Measurements from ENCODE around the gene KRTAP10-11.
A peak's percentile ranks its signal among the peaks of the same experiment; 100 is the strongest.
"Not testable (repeated sequence)": the region's sequence is repeated elsewhere in the genome, so short reads cannot be mapped to it uniquely, and the experiment has no call there.

KRTAP10-11 gene

DNA sequence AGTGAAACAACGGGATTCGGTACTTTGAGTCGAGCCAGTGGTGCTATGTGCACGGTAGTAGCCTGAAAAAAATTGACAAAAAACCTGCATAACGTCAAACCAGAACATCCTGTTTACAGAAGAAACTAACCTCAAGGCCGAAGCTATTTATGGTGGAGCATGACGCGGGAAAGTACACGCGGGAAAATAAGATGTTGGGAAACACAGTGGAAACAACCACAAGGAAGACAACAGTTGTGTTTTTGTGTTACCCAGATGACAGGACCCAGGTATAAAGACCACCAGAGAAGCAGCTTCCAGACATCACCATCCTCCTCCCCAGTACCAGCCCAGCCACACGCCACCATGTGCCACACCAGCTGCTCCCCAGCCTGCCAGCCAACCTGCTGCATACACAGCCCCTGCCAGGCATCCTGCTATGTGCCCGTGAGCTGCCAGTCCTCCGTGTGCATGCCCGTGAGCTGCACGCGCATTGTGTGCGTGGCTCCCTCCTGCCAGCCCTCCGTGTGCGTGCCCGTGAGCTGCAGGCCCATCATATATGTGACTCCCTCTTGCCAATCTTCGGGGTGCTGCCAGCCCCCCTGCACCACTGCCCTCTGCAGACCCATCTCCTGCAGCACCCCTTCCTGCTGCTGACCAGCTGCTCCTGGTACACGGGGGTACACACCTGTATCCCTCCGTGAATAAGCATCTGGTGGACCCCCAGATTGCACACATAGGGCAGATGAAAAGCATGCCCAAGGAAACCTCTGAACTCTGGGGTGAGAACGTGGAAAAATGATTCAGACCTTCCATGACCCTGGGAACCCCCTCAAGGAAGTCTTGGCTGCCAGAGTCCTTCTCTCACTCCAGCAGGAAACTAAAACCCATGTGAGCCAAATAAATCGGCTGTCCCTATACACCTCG is 11.7 kb downstream of the KRTAP10-11 start, which contains the start of gene KRTAP12-3:
Gene KRTAP12-3, plus strand, starts transcription at position 298 of the 906 bp plus-strand sequence. Its CDS starts 48 bp downstream, at position 346.
- H3K36me3 Mint-ChIP-seq (ENCODE audit: low read depth): peaks cover 11% of the 10 kb centered on the region
- DNase-seq: no peak
- H3K4me3 Mint-ChIP-seq: peak within 1 kb of the TSS; percentile 49
- H3K27me3 Mint-ChIP-seq: no peaks in the 10 kb centered on the region
- H3K9me3 Mint-ChIP-seq: peaks cover 34% of the 10 kb centered on the region
- peaks cover 56% of the 10 kb centered on the region for H3K4me1 Mint-ChIP-seq (ENCODE audit: low read depth)
- peak within 1 kb of the TSS; percentile 78 for H3K27ac Mint-ChIP-seq

DNA sequence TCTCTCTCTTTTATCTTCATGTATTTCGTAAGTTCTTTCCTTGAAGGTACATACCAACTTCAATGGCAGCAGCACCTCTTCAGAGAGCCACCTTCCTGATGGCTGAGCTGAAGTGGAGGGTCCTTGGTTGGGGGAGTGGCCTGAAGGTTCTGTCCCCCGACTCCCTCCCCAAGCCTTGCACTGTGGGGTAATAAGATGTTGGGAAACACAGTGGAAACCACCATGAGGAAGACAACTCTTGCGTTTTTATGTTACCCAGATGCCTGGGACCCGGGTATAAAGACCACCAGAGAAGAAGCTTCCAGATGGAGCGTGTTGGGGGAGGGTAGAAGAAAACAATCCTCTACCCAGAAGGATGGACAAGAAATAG is 12.3 kb downstream of the KRTAP10-11 start:
- no peak for DNase-seq
- Mint-ChIP-seq H3K4me1 (ENCODE audit: low read depth) (peaks cover 54% of the 10 kb centered on the region), H3K27ac (peak overlapping the region; percentile 78), H3K27me3 (no peaks in the 10 kb centered on the region), H3K36me3 (ENCODE audit: low read depth) (peaks cover 11% of the 10 kb centered on the region), H3K9me3 (peaks cover 32% of the 10 kb centered on the region), H3K4me3 (no peak overlapping the region)

DNA sequence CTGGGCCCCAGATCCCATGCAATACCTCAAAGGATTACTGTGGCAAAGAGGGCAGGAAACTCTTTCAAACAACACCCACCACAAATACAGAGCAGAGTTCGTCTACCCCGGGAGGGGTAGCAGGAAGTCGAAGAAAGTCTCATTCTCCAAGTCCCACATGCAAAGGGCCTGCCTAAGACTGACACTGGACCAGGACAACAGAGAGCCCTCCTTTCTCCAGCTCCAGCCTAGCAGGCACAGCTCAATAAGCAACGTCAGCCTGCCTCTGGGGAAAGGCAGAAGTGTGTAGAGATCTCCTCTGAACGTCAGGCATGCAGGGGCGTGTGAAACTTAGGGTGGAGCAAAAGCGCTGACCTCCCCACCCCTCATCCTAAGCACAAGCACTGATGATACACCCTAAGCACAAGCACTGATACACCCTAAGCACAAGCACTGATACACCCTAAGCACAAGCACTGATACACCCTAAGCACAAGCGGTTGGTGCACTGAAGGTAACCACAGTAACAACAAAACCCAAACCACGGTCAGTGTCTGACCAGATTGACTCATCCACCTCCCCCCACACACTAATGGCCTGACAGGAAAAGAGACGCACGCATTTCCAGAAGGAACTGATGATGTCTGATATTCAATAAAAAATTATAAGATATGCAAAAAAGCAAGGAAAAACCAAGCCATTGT is 12.8 kb downstream of the KRTAP10-11 start:
- Mint-ChIP-seq H3K27ac (peak overlapping the region; percentile 78), H3K9me3 (peaks cover 32% of the 10 kb centered on the region), H3K4me3 (no peak overlapping the region), H3K4me1 (ENCODE audit: low read depth) (peaks cover 49% of the 10 kb centered on the region), H3K36me3 (ENCODE audit: low read depth) (peaks cover 11% of the 10 kb centered on the region), H3K27me3 (no peaks in the 10 kb centered on the region)
- no peak for DNase-seq

DNA sequence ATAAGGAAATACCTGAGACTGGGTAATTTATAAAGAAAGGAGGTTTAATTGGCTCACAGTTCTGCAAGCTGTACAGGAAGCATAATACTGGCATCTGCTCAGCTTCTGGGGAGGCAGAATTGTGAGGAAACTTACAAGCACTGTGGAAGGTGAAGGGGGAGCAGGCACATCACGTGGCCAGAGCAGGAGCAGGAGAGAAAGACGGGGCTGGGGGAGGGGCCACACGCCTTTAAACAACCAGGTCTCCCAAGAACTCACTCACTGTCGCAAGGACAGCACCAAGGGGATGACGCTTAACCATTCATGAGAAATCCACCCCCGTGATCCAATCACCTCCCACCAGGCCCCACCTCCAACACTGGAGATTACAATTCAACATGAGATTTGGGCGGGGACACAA is 15.4 kb downstream of the KRTAP10-11 start:
- H3K4me1 Mint-ChIP-seq (ENCODE audit: low read depth): peaks cover 30% of the 10 kb centered on the region
- not testable (repeated sequence) for H3K27me3 Mint-ChIP-seq; H3K4me3 Mint-ChIP-seq; H3K36me3 Mint-ChIP-seq (ENCODE audit: low read depth); DNase-seq; H3K27ac Mint-ChIP-seq
- peaks cover 21% of the 10 kb centered on the region for H3K9me3 Mint-ChIP-seq

GRCh38 chr21:44664691-44665090 is 18.5 kb downstream of the KRTAP10-11 start:
- no peaks in the 10 kb centered on the region for H3K36me3 Mint-ChIP-seq (ENCODE audit: low read depth)
- H3K27ac Mint-ChIP-seq: no peak overlapping the region
- H3K27me3 Mint-ChIP-seq: no peaks in the 10 kb centered on the region
- peaks cover 2% of the 10 kb centered on the region for H3K4me1 Mint-ChIP-seq (ENCODE audit: low read depth)
- H3K9me3 Mint-ChIP-seq: peaks cover 16% of the 10 kb centered on the region
- DNase-seq: no peak
- no peak overlapping the region for H3K4me3 Mint-ChIP-seq

- Mint-ChIP-seq H3K27me3 (no peaks in the 10 kb centered on the region), H3K36me3 (ENCODE audit: low read depth) (no peaks in the 10 kb centered on the region), H3K4me3 (no peak within 1 kb of the TSS), H3K9me3 (peaks cover 21% of the 10 kb centered on the region), H3K27ac (no peak within 1 kb of the TSS), H3K4me1 (ENCODE audit: low read depth) (no peaks in the 10 kb centered on the region)
- DNase-seq: no peak
Measured at GRCh38 chr21:44666401-44667320, 20.4 kb downstream of the KRTAP10-11 start, which contains the start of gene KRTAP12-2. Gene KRTAP12-2 (minus strand): TSS chr21:44666927. CDS start chr21:44666886, 41 bp downstream.

- no peak overlapping the region for H3K4me3 Mint-ChIP-seq
- H3K27ac Mint-ChIP-seq: no peak overlapping the region
- no peak for DNase-seq
- no peaks in the 10 kb centered on the region for H3K4me1 Mint-ChIP-seq (ENCODE audit: low read depth)
- peaks cover 18% of the 10 kb centered on the region for H3K9me3 Mint-ChIP-seq
- H3K27me3 Mint-ChIP-seq: no peaks in the 10 kb centered on the region
- no peaks in the 10 kb centered on the region for H3K36me3 Mint-ChIP-seq (ENCODE audit: low read depth)
Measured at GRCh38 chr21:44667612-44668011, 21.4 kb downstream of the KRTAP10-11 start.

DNA sequence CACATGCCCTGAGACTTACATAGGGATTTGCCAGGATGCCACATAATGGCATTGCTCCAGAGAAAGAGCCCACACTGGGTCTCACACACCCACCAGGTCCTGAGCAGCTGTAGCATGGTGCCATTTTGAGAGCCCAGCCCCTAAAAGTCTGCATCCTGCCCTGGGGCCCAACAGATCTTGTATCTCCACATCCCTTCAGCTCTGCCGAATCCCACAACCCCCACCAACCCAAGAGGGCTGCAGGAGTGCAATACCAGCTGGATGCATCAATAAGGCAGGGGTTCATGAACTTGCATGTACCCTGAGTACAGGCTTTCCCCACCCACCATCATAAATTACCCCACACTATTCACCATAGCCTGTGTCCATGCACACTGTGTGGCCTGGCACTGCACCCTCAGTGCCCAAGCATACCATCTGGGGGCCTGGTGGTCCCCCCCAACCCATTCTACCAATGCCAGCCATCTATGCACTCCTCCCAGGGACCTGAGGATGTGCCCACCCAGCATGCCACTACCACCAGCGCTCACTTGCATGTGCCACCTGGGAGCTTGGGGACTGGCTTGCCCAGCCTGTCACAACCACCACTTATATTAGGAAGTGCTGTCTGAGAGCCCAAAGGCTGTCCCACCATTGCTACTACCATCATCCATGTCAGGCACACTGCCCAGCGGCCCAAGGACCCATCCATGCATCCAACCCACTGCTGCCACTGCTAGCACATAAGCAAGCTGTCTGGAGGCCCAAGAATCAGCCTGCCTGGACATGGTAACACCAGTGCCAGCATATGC is 24.6 kb downstream of the KRTAP10-11 start:
- H3K4me3 Mint-ChIP-seq: no peak overlapping the region
- DNase-seq: no peak
- H3K27ac Mint-ChIP-seq: no peak overlapping the region
- H3K4me1 Mint-ChIP-seq (ENCODE audit: low read depth): no peaks in the 10 kb centered on the region
- H3K27me3 Mint-ChIP-seq: no peaks in the 10 kb centered on the region
- H3K36me3 Mint-ChIP-seq (ENCODE audit: low read depth): no peaks in the 10 kb centered on the region
- H3K9me3 Mint-ChIP-seq: peaks cover 24% of the 10 kb centered on the region

- Mint-ChIP-seq H3K9me3 (peaks cover 24% of the 10 kb centered on the region), H3K27ac (no peak overlapping the region), H3K4me3 (no peak overlapping the region), H3K4me1 (ENCODE audit: low read depth) (no peaks in the 10 kb centered on the region), H3K36me3 (ENCODE audit: low read depth) (no peaks in the 10 kb centered on the region), H3K27me3 (no peaks in the 10 kb centered on the region)
- DNase-seq: no peak
Measured at GRCh38 chr21:44671911-44672310, 25.7 kb downstream of the KRTAP10-11 start.

GRCh38 chr21:44677881-44678280 is 31.7 kb downstream of the KRTAP10-11 start:
- Mint-ChIP-seq H3K27me3 (no peaks in the 10 kb centered on the region), H3K27ac (no peak overlapping the region), H3K36me3 (ENCODE audit: low read depth) (no peaks in the 10 kb centered on the region), H3K4me1 (ENCODE audit: low read depth) (no peaks in the 10 kb centered on the region), H3K9me3 (peaks cover 4% of the 10 kb centered on the region), H3K4me3 (no peak overlapping the region)
- DNase-seq: no peak

GRCh38 chr21:44681152-44681551 is 34.9 kb downstream of the KRTAP10-11 start:
- no peak overlapping the region for H3K27ac Mint-ChIP-seq
- no peaks in the 10 kb centered on the region for H3K36me3 Mint-ChIP-seq (ENCODE audit: low read depth)
- peaks cover 3% of the 10 kb centered on the region for H3K4me1 Mint-ChIP-seq (ENCODE audit: low read depth)
- H3K27me3 Mint-ChIP-seq: peaks cover 4% of the 10 kb centered on the region
- no peaks in the 10 kb centered on the region for H3K9me3 Mint-ChIP-seq
- no peak for DNase-seq
- no peak overlapping the region for H3K4me3 Mint-ChIP-seq

DNA sequence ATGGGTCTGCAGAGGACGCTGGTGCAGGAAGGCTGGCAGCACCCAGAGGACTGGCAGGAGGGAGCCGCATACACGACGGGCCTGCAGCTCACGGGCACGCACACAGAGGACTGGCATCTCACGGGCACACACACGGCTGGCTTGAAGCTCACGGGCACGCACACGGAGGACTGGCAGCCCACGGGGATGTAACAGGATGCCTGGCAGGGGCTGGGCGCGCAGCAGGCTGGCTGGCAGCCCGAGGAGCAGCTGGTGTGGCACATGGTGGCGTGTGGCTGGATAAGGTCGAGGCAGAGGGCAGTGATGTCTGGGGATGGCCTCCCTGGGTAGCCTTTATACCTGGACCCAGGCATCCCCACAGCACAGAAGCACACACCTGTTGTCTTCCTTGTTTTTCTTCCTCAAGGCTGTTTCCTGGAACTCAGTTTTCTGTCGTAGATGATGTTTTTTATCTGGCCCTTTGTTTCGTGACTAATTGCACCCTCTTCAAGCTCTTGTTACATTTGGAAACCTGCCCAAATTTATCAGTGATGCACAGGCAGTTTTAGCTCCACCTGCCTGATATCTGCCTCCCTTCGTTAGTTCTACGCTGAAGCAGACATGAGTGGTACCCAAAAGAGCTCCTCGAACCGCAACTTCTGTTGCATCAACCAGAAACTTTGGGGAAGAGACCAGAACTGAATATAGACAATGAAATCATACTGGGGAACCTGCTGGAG is 35.8 kb downstream of the KRTAP10-11 start, which contains the start of gene KRTAP12-1:
Gene KRTAP12-1, minus strand, starts transcription at position 303 of the 719 bp plus-strand sequence. Its CDS starts 40 bp downstream, at position 263.
- peaks cover 7% of the 10 kb centered on the region for H3K27me3 Mint-ChIP-seq
- H3K36me3 Mint-ChIP-seq (ENCODE audit: low read depth): no peaks in the 10 kb centered on the region
- no peak within 1 kb of the TSS for H3K4me3 Mint-ChIP-seq
- H3K4me1 Mint-ChIP-seq (ENCODE audit: low read depth): peaks cover 7% of the 10 kb centered on the region
- no peak for DNase-seq
- H3K27ac Mint-ChIP-seq: no peak within 1 kb of the TSS
- H3K9me3 Mint-ChIP-seq: no peaks in the 10 kb centered on the region

DNA sequence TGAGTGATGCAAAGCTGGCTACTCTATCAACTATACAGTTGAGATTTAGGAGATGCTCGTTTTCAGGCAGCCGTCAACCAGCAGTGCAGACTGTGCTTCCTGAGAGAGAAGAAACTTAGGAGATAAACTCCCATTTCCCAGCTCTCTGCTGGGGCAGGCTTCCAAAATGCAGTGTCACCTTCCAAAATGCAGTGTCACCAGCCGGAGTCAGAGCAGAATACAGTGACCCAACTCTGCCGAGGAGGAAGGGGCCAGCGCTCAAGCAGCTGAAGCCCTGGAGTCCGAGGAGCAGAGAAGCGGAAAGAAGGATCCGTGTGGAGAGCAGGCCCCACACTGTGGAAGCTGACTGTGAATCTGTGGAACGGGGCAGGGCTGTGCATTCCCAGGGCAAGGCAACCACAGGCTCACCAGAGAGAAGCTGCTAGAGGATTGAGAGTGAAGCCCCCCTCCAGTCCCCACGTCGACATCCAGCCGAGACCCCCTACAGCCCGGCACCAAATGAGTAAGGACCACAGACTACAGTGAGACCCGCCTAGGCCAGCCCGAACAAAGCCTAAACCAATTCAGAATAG is 36.5 kb downstream of the KRTAP10-11 start:
- no peaks in the 10 kb centered on the region for H3K9me3 Mint-ChIP-seq
- H3K36me3 Mint-ChIP-seq (ENCODE audit: low read depth): no peaks in the 10 kb centered on the region
- H3K27me3 Mint-ChIP-seq: peaks cover 7% of the 10 kb centered on the region

More for the DNA sequence above, 36.5 kb downstream of the KRTAP10-11 start:
- no peak for DNase-seq
- no peak overlapping the region for H3K4me3 Mint-ChIP-seq
- peaks cover 7% of the 10 kb centered on the region for H3K4me1 Mint-ChIP-seq (ENCODE audit: low read depth)
- no peak overlapping the region for H3K27ac Mint-ChIP-seq

All from activated T-cell treated with anti-CD3 and anti-CD28 coated beads, Interleukin-2, amount 50 U/mL, for 24 hours (primary cell).